ENCODE data around the gene EPHA4.
A peak's percentile ranks its signal among the peaks of the same experiment; 100 is the strongest.

Gene EPHA4

GRCh38 chr2:221468317-221468716 lies 103.8 kb downstream of the EPHA4 start:
- no peaks in the 10 kb centered on the region for H3K27me3 Mint-ChIP-seq
- no peak overlapping the region for H3K27ac Mint-ChIP-seq
- peaks cover 27% of the 10 kb centered on the region for H3K4me1 Mint-ChIP-seq
- DNase-seq: no peak
- no peaks in the 10 kb centered on the region for H3K36me3 Mint-ChIP-seq (ENCODE audit: low read depth)
- H3K9me3 Mint-ChIP-seq: no peaks in the 10 kb centered on the region
- no peak for ATAC-seq
- no peak overlapping the region for H3K4me3 Mint-ChIP-seq

DNA sequence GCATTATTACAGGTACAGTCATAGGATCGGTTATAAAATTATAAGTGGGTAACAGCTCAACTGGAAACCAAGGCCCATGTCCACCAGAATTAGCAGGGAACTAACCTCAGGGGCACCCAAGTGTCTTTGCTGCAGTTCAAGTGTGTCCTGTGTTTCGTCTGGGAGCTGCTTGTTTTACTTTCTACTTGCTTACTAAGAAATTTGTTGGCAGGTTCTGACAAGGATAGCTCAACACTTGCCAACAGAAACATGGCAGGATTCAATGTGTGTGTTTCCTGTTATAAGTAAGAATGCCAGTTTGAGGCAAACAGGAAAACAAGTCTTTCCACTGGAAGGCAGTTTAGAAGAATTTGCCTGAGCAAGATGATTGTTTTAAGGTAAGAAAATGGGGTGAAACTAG lies 104.5 kb downstream of the EPHA4 start:
- H3K4me3 Mint-ChIP-seq: no peak overlapping the region
- H3K9me3 Mint-ChIP-seq: no peaks in the 10 kb centered on the region
- H3K27ac Mint-ChIP-seq: no peak overlapping the region
- no peak for ATAC-seq
- H3K27me3 Mint-ChIP-seq: no peaks in the 10 kb centered on the region
- no peak for DNase-seq
- no peaks in the 10 kb centered on the region for H3K36me3 Mint-ChIP-seq (ENCODE audit: low read depth)
- peaks cover 34% of the 10 kb centered on the region for H3K4me1 Mint-ChIP-seq

- H3K4me1 Mint-ChIP-seq: peaks cover 36% of the 10 kb centered on the region
- H3K27ac Mint-ChIP-seq: no peak overlapping the region
- no peak overlapping the region for H3K4me3 Mint-ChIP-seq
- H3K36me3 Mint-ChIP-seq (ENCODE audit: low read depth): no peaks in the 10 kb centered on the region
- no peaks in the 10 kb centered on the region for H3K27me3 Mint-ChIP-seq
- DNase-seq (no peak), ATAC-seq (no peak)
- H3K9me3 Mint-ChIP-seq: no peaks in the 10 kb centered on the region
Measured at GRCh38 chr2:221466744-221467143, 105.4 kb downstream of the EPHA4 start.

- Mint-ChIP-seq H3K9me3 (no peaks in the 10 kb centered on the region), H3K4me3 (no peak overlapping the region), H3K27ac (no peak overlapping the region), H3K4me1 (peaks cover 36% of the 10 kb centered on the region), H3K36me3 (ENCODE audit: low read depth) (no peaks in the 10 kb centered on the region), H3K27me3 (no peaks in the 10 kb centered on the region)
- DNase-seq (peak; percentile 5), ATAC-seq (no peak)
Measured at GRCh38 chr2:221465776-221466175, 106.3 kb downstream of the EPHA4 start.

DNA sequence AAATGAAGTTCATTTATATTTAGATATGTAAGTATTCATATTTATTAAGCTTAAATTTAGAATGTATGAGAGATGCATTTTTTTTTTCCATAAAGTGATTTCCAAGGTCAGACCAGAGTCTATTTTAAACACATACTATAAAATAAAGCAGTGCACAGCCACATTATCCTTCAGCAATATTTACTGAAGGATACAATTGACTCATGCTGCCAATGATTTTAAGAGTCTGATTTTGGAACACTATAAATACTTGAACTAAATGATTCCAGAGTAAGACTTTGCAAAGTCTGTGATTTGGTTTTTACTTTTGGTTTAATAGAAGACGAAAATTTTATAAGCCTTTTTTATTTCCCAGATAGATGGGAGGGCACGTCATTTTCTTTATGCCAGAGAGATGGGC lies 107.1 kb downstream of the EPHA4 start:
- H3K27ac Mint-ChIP-seq: no peak overlapping the region
- DNase-seq (no peak), ATAC-seq (no peak)
- peaks cover 36% of the 10 kb centered on the region for H3K4me1 Mint-ChIP-seq
- no peaks in the 10 kb centered on the region for H3K27me3 Mint-ChIP-seq
- H3K36me3 Mint-ChIP-seq (ENCODE audit: low read depth): no peaks in the 10 kb centered on the region
- no peak overlapping the region for H3K4me3 Mint-ChIP-seq
- no peaks in the 10 kb centered on the region for H3K9me3 Mint-ChIP-seq

- no peak for ATAC-seq
- H3K9me3 Mint-ChIP-seq: no peaks in the 10 kb centered on the region
- H3K27ac Mint-ChIP-seq: no peak overlapping the region
- no peak overlapping the region for H3K4me3 Mint-ChIP-seq
- DNase-seq: no peak
- peaks cover 36% of the 10 kb centered on the region for H3K4me1 Mint-ChIP-seq
- no peaks in the 10 kb centered on the region for H3K36me3 Mint-ChIP-seq (ENCODE audit: low read depth)
- H3K27me3 Mint-ChIP-seq: no peaks in the 10 kb centered on the region
Measured at GRCh38 chr2:221463241-221463896, 108.7 kb downstream of the EPHA4 start.

DNA sequence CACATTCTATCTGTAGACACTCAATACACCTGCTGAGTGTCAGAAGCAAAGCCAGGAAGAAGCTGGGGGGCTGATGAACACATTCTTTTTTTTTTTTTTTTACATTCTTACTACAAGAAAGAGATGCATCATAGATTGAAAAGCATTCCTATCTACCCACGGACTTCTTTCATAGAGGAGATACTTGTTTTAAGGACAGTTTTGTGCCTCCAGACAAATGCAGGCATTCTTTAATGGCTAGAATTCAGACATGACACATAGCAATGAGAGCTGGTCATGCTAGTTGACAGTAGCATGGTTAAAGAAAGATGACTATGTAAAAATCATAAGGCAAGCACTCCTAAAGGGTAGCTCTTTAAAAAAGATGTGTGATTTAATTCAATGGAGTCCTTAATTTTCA lies 110.2 kb downstream of the EPHA4 start:
- H3K4me3 Mint-ChIP-seq: no peak overlapping the region
- H3K9me3 Mint-ChIP-seq: no peaks in the 10 kb centered on the region
- H3K36me3 Mint-ChIP-seq (ENCODE audit: low read depth): no peaks in the 10 kb centered on the region
- no peaks in the 10 kb centered on the region for H3K27me3 Mint-ChIP-seq
- DNase-seq (no peak), ATAC-seq (no peak)
- no peak overlapping the region for H3K27ac Mint-ChIP-seq
- peaks cover 36% of the 10 kb centered on the region for H3K4me1 Mint-ChIP-seq

- no peaks in the 10 kb centered on the region for H3K9me3 Mint-ChIP-seq
- no peak overlapping the region for H3K4me3 Mint-ChIP-seq
- ATAC-seq (no peak), DNase-seq (no peak)
- H3K36me3 Mint-ChIP-seq (ENCODE audit: low read depth): no peaks in the 10 kb centered on the region
- H3K4me1 Mint-ChIP-seq: peaks cover 25% of the 10 kb centered on the region
- H3K27ac Mint-ChIP-seq: no peak overlapping the region
- no peaks in the 10 kb centered on the region for H3K27me3 Mint-ChIP-seq
Measured at GRCh38 chr2:221460136-221460535, 112.0 kb downstream of the EPHA4 start.

GRCh38 chr2:221458578-221458977 lies 113.5 kb downstream of the EPHA4 start:
- no peaks in the 10 kb centered on the region for H3K9me3 Mint-ChIP-seq
- H3K27me3 Mint-ChIP-seq: no peaks in the 10 kb centered on the region
- H3K36me3 Mint-ChIP-seq (ENCODE audit: low read depth): no peaks in the 10 kb centered on the region
- peaks cover 12% of the 10 kb centered on the region for H3K4me1 Mint-ChIP-seq
- H3K27ac Mint-ChIP-seq: no peak overlapping the region
- ATAC-seq (no peak), DNase-seq (no peak)
- no peak overlapping the region for H3K4me3 Mint-ChIP-seq

DNA sequence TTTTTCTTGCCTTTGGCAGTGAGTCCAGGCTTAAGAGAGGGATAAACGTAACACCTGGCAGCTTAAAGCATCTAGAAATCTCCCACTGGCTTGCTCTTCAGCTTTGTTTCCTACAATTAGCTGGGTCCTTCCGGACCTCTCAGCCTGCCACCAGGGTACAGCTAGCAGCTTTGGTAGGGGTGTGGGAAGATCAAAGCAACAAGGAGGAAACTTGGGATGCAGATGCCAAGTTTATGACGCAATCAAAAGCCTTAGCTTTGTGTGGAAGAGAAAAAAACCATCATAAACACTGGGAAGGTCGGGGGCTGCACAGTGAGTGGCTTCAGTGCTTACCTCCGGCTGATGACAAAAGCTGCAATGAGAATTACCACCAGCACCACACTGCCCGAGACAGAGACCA lies 116.9 kb downstream of the EPHA4 start:
- ATAC-seq (no peak), DNase-seq (no peak)
- no peak overlapping the region for H3K27ac Mint-ChIP-seq
- no peak overlapping the region for H3K4me3 Mint-ChIP-seq
- no peaks in the 10 kb centered on the region for H3K4me1 Mint-ChIP-seq
- no peaks in the 10 kb centered on the region for H3K36me3 Mint-ChIP-seq (ENCODE audit: low read depth)
- H3K9me3 Mint-ChIP-seq: no peaks in the 10 kb centered on the region
- no peaks in the 10 kb centered on the region for H3K27me3 Mint-ChIP-seq

DNA sequence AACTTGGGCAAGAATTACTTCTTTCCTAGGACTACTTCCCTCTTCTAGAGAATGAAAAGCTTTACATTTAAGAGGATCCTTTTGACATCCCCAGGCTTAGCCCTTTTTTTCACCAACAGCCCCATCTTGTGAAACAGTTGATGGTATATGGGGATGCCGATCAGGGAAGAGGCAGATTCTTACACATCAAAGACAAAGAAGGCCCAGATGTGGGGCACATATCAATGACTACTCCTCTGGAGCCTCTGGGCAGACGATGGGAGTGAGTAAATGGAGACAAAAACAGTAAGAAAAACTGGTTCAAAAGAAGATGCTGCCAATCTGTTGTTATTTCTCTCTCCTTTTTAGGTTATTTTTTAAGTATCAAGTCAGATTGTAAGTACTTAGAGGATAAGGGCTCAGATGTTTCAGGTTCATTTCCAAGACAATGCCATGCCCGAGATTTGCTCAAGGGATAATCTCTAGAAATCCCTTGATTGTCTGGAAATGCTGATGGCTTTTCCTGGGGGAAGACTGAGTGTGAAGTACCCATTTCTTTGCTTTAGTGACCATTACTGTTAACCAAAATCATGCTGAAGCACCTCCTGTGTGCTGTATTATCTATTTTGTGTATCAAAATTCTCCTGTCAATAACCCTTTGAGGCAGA lies 117.5 kb downstream of the EPHA4 start:
- ATAC-seq: no peak

DNA sequence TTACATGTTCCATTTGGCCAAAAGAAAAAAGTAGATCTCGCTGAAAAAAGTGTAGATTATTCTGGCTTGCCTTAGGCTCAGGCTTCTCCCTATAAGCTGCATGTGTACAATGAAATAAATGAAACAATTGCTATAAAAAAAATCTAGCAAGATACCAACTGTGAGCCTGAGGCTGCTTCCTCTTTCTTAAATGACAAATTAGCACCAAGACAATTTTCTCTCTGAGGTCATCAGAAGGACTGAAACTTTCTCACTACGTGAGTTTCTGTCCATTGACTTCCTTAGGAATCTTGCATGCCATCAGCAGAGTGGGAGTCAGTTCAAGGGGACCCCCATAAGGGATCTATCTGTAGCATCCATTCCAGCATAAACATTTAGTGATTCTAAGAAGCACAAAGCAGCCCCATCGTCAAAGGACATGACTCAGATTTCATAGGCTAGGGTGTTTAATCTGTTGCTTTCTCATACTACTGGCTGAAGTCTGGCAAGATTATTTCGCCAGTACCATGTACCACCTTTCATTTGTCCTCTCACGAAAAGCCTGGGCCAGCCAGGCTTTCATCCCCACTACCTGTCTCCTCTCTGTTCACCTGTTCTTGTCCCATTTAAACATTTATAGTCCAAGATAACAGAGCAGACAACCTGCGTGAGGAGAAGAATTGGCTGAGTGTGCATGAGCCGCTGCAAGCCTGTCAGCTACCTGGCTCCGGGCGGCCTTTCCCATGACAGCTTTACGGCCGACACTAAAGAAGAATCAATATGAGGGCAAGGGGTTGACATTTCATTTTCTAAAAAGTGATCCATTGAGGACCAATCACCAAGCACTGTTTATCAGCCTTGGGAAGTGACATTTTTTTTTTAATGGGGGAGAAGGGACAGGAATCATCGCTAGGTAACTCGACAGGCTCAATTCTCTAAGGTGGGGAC lies 120.0 kb downstream of the EPHA4 start:
- ATAC-seq: no peak
- Mint-ChIP-seq H3K9me3 (no peaks in the 10 kb centered on the region), H3K27ac (no peak overlapping the region), H3K27me3 (no peaks in the 10 kb centered on the region), H3K4me1 (peaks cover 2% of the 10 kb centered on the region), H3K36me3 (ENCODE audit: low read depth) (no peaks in the 10 kb centered on the region), H3K4me3 (no peak overlapping the region)
- DNase-seq: no peak

More for the DNA sequence above, 117.5 kb downstream of the EPHA4 start:
- Mint-ChIP-seq H3K4me1 (no peaks in the 10 kb centered on the region), H3K9me3 (no peaks in the 10 kb centered on the region), H3K36me3 (ENCODE audit: low read depth) (no peaks in the 10 kb centered on the region), H3K27ac (no peak overlapping the region), H3K4me3 (no peak overlapping the region), H3K27me3 (no peaks in the 10 kb centered on the region)
- DNase-seq: no peak

- DNase-seq (no peak), ATAC-seq (no peak)
- Mint-ChIP-seq H3K27me3 (no peaks in the 10 kb centered on the region), H3K4me1 (peaks cover 2% of the 10 kb centered on the region), H3K27ac (no peak overlapping the region), H3K36me3 (ENCODE audit: low read depth) (no peaks in the 10 kb centered on the region), H3K4me3 (no peak overlapping the region), H3K9me3 (no peaks in the 10 kb centered on the region)
Measured at GRCh38 chr2:221450280-221450679, 121.8 kb downstream of the EPHA4 start.

GRCh38 chr2:221449406-221449805 lies 122.7 kb downstream of the EPHA4 start:
- Mint-ChIP-seq H3K36me3 (ENCODE audit: low read depth) (no peaks in the 10 kb centered on the region), H3K9me3 (no peaks in the 10 kb centered on the region)
- no peak for ATAC-seq

More at GRCh38 chr2:221449406-221449805, 122.7 kb downstream of the EPHA4 start:
- Mint-ChIP-seq H3K27ac (no peak overlapping the region), H3K27me3 (no peaks in the 10 kb centered on the region), H3K4me1 (peaks cover 2% of the 10 kb centered on the region), H3K4me3 (no peak overlapping the region)
- no peak for DNase-seq
